GM21737 (cell line): ENCODE data around the gene SPNS1.
"Not testable (repeated sequence)": the region's sequence is repeated elsewhere in the genome, so short reads cannot be mapped to it uniquely, and the experiment has no call there.

Experiments used
- ATAC-seq: cut with Tn5 transposase; IDR thresholded peaks from one replicate; pipeline ENCODE4 v1.9.1; 2021; ENCODE audit warnings: mild to moderate bottlenecking, moderate library complexity; ENCODE audit not compliant: unreplicated experiment

The SPNS1 gene

GRCh38 chr16:28987170-28987853 is 12.7 kb downstream of the SPNS1 start:
- no peak for ATAC-seq

DNA sequence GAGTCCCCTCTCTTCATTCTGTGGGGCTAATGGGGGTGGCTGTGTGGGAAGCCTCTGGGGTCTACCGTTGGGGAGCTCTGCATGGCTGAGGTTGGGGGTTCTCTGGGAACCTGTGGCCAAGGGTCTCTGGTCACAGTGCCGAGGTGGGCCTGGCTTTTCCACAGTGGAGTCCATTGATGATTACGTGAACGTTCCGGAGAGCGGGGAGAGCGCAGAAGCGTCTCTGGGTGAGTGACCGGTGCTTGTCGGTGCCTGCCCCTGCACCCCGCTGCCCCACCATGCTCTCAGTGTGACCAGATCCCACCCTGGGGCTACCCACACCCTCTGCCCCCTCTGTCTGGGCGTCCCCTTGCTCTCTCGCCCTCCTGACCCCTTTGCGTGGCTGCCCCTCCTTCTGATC is 14.8 kb downstream of the SPNS1 start:
- no peak for ATAC-seq

GRCh38 chr16:28990375-28991040 is 15.9 kb downstream of the SPNS1 start:
- ATAC-seq, result no peak

- ATAC-seq, result no peak
Observed at GRCh38 chr16:28991687-28992086, 17.1 kb downstream of the SPNS1 start.

- no peak for ATAC-seq
Observed at GRCh38 chr16:28992496-28992895, 17.9 kb downstream of the SPNS1 start.

DNA sequence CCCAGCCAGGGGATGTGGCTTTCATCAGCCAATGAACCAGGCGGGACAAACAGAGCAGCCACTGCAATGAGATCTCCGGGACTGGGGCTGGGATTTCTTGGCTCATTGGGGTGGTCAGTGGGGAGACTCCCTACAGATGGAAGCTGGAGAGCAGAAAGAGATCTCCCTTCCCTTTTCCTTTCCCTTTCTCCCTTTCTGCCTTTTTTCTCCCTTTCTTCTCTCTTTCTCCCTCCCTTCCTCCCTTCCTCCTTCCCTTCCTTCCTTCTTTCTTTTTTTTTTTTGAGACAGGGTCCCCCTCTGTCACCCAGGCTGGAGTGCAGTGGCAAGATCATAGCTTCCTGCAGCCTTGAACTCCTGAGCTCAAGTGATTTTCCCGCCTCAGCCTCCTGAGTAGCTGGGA is 24.3 kb downstream of the SPNS1 start:
- ATAC-seq, result no peak

DNA sequence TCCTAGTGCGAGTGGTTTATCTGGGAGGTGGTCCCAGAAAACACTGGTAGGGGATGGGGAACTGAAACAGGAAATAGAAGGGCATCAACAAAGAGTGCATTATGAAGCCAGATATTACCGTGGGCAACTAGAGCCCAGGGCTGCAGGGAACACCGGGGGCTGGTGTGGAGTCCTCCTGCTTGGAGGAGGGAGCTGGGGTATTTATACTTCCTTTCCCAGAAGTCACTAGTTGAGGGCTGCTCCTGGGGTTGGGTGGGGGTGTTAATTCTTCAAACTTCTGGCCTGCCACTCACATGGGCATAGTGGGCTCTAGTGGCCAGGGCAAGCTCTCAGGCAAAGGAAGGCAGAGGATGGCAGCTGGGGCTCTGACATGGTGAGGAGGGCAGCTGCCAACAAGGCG is 25.0 kb downstream of the SPNS1 start:
- no peak for ATAC-seq

GRCh38 chr16:29000019-29000418 is 25.4 kb downstream of the SPNS1 start:
- ATAC-seq, result no peak

GRCh38 chr16:29004496-29005139 is 30.0 kb downstream of the SPNS1 start:
- not testable (repeated sequence) for ATAC-seq

GRCh38 chr16:29007730-29008593 is 33.4 kb downstream of the SPNS1 start:
- ATAC-seq, result no peak

DNA sequence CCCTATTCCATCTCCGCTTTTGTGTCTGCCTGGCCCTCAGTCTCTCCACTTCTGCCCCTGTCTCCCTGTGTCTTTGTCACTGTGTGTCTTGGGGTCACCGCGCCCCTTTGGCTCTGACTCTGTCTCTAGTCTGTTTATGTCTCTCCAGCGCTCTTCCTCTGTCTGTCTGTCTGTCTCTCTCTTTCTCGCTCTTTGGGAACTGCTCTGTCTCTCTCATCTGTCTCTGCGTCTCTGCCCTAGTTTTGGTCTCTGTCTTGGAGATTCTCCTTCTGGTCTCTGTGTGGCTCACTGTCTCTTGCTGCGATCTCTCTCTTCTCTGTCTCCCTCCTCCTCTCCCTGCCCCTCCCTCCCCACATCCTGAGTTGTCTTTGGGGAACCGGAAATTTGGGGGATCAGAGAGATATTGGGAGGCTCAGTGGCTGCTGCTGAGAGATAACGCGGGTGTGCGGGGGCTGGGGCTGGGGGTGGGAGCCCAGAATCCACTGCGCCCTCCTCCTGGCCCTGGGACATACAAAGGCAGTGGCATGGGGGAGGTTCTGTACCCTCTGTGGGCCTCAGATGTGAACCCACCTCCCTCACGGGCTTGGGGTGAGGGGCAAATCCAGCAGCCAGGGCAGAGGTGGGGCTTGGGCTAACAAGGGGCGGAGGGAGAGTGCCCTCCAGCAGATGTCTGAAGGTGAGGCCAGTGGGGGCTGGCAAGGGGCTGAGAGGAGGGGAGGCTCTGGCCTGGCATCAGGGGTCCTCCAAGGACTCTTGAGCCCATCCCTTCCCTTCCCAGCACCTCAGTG is 34.7 kb downstream of the SPNS1 start:
- ATAC-seq, result no peak

GRCh38 chr16:29009838-29010166 is 35.2 kb downstream of the SPNS1 start:
- no peak for ATAC-seq

DNA sequence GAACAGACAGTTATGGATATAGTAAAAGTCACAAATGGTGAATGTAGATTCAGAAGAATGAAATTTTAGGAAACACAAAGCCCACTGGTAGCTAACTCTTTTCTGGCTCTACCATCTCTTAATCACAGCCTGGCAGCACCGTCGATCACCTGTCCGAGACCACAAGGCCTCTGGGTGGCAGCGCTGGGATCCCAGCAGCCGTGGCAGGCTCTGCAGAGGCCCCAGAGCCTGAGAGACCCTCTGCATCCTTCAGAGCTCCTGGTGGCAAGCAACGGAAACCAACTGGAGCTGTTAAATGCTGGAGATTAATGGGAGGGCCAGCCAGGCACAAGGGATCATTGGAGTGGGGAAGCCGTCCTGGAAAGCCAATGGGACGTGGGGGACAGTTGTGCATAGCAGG is 36.5 kb downstream of the SPNS1 start:
- no peak for ATAC-seq

DNA sequence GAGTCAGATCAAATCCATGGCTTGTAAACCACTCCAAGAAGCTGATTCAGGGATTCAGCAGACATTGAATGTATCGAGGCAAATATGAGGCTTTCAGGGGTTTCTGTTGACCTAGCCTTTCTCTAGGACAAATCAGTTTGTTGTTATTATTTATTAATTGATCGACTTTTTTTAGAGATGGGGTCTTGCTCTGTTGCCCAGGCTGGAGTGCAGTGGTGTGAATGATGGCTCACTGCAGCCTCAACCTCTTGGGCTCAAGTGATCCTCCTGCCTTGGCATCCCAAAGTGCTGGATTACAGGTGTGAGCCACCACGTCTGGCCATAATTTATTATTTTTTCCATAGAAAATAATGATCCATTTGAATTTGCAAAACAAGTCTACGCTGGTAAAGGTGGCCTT is 37.3 kb downstream of the SPNS1 start:
- no peak for ATAC-seq

GRCh38 chr16:29012913-29013553 is 38.5 kb downstream of the SPNS1 start:
- no peak for ATAC-seq

DNA sequence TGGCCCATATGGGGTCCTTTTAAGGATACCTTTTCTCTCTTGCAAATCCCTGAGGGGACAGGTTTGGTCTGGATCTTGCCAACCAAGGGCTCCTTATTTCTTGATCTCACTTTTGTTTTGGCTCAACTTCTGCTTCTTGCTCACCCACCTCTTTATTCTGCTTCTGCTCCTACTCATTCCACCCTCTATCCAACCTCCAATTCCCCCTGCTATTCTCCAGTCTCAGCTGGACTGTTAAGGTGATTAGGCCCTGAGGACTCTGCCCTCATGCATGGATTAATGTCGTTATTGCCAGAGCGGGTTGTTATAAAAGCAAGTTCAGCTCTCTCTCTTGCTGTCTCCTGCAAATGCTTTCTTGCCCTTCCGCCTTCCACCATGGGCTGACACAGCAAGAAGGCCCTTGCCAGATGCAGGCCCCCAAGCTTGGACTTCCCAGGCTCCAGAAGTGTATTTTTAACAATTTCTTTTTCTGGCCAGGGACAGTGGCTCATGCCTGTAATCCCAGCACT is 40.0 kb downstream of the SPNS1 start:
- no peak for ATAC-seq

DNA sequence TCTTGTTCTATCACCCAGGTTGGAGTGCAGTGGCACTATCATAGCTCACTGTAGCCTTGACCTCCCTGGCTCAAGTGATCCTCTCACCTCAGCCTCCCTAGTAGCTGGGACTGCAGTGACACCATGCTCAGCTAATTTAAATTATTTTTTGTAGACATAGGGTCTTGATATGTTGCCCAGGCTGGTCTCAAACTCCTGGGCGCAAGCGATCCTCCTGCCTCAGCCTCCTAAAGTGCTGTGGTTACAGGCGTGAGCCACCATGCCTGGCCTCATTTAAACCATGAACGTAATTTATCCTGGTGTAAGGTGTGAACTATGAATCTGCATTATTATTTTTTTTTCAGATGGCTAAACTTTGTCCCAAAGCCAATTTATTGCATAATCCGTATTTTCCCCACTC is 47.6 kb downstream of the SPNS1 start:
- no peak for ATAC-seq

DNA sequence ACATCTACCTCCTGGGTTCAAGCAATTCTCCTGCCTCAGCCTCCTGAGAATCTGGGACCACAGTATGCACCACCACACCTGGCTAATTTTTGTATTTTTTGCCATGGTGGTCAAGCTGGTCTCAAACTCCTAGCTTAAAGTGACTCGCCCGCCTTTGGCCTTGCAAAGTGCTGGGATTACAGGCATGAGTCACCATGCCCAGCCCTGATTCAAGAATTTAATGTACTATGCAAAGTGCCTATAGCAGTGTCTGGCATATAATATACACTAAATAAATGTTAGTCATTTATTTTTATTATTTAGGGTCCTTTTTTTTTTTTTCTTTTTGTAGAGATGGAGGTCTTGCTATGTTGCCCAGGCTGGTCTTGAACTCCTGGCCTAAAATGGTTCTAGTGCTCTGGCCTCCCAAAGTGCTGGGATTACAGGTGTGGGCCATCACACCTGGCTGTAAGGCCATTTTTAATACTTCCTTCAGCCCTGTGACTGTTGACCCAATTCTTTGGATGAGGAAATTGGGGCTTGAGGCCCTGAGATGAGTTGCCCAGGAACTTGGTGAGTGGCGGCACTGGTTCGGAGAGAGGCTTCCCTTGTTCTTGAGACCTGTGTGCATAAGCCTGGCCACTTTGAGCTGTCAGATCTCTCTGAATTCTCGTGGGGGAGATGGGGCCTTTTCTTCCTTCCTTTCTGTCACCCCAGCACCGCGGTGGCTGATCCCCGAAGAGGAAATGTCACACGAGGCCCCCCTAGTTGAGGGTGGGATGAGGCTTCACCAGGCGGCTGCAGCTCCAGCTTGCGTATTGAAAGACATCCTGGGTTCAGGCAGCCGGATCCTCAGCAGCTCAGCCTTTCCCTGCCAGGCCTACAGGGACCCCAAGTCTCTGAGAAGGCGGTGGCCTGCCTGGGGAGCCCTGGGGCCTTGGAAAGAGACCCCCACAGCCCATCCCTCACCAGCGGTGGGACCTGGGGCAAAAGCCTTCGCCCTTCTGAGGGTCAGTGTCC is 49.0 kb downstream of the SPNS1 start:
- no peak for ATAC-seq

- no peak for ATAC-seq
Observed at GRCh38 chr16:29024278-29024677, 49.7 kb downstream of the SPNS1 start.
